Islet precursor cell (in vitro differentiated cells): Measurements from ENCODE around the gene MBD3.
A peak's percentile ranks its signal among the peaks of the same experiment; 100 is the strongest.

Experiments used
- DNase-seq: peaks from one replicate; pipeline ENCODE4 v3.0.0-alpha.2; 2018

The MBD3 gene

GRCh38 chr19:1618157-1619093 lies 25.8 kb upstream of the MBD3 start:
- DNase-seq = peak; percentile 74

GRCh38 chr19:1616875-1617274 lies 24.2 kb upstream of the MBD3 start:
- DNase-seq = no peak

GRCh38 chr19:1616396-1616795 lies 23.7 kb upstream of the MBD3 start:
- DNase-seq = no peak

GRCh38 chr19:1615156-1615765 lies 22.6 kb upstream of the MBD3 start:
- DNase-seq = no peak

- DNase-seq = no peak
Measured at GRCh38 chr19:1613808-1614570, 21.3 kb upstream of the MBD3 start.

GRCh38 chr19:1613146-1613545 lies 20.5 kb upstream of the MBD3 start:
- no peak for DNase-seq

- no peak for DNase-seq
Measured at GRCh38 chr19:1612114-1613086, 19.7 kb upstream of the MBD3 start.

GRCh38 chr19:1611353-1611752 lies 18.7 kb upstream of the MBD3 start:
- no peak for DNase-seq

GRCh38 chr19:1610579-1610978 lies 17.9 kb upstream of the MBD3 start:
- DNase-seq = no peak

- no peak for DNase-seq
Measured at GRCh38 chr19:1609680-1610474, 17.2 kb upstream of the MBD3 start.

- no peak for DNase-seq
Measured at GRCh38 chr19:1609103-1609396, 16.4 kb upstream of the MBD3 start.

GRCh38 chr19:1608359-1609102 lies 15.9 kb upstream of the MBD3 start:
- no peak for DNase-seq

- no peak for DNase-seq
Measured at GRCh38 chr19:1606138-1606651, 13.5 kb upstream of the MBD3 start.

GRCh38 chr19:1605236-1606137 lies 12.8 kb upstream of the MBD3 start, which contains the start of gene UQCR11:
TSS of gene UQCR11 (minus strand) at chr19:1605462. CDS start at chr19:1605409, 53 bp downstream.
- peak; percentile 97 for DNase-seq

GRCh38 chr19:1602091-1602707 lies 9.5 kb upstream of the MBD3 start:
- DNase-seq = no peak

GRCh38 chr19:1601613-1602064 lies 9.0 kb upstream of the MBD3 start:
- DNase-seq = no peak

GRCh38 chr19:1599460-1599846 lies 6.8 kb upstream of the MBD3 start:
- DNase-seq = no peak

GRCh38 chr19:1598777-1599459 lies 6.3 kb upstream of the MBD3 start:
- DNase-seq = no peak

GRCh38 chr19:1593501-1593772 lies 772 bp upstream of the MBD3 start:
- no peak for DNase-seq
